GM21526 (cell line): ENCODE measurements around the gene GBX2.

ENCODE experiments used
- ATAC-seq: cut with Tn5 transposase; IDR thresholded peaks from one replicate; pipeline ENCODE4 v1.9.1; 2021; ENCODE audit warnings: moderate library complexity; ENCODE audit not compliant: unreplicated experiment, low FRiP score

GBX2 gene

DNA sequence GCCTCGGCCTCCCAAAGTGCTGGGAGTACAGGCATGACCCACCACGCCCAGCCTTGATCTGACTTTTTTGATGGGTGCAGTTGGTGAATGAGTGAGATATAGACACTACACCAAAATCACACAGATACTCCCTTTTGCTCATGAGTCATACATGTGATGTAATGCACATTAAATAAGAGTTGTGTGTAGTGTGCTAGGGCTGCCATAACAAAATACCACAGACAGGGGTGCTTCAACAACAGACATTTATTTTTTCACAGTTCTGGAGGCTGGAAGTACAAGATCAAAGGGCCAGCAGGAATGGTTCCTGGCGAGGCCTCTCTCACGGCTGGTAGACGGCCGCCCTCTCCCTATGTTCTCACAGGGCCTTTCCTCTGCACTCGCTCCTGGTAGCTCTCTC is 46.6 kb downstream of the GBX2 start:
- ATAC-seq = no peak

DNA sequence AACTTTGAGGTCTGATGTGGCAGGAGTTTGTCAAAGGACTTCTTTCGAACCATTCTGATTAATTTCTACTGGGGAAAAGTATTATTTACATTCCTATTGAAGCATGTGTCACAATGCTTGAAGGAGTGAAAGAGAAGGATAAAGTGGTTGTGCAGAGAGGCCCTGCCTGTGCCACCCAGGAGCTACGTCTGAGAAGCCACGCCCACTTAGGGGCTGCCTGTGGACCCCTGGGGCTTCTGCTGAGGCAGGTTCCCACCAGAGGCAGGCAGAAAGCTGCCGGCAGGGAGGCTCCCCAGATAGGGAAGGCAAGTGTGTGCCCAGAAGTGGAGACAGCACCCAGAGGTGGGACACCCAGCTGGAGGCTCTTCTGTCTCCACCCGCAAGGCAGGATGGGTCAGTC is 47.4 kb downstream of the GBX2 start:
- no peak for ATAC-seq

DNA sequence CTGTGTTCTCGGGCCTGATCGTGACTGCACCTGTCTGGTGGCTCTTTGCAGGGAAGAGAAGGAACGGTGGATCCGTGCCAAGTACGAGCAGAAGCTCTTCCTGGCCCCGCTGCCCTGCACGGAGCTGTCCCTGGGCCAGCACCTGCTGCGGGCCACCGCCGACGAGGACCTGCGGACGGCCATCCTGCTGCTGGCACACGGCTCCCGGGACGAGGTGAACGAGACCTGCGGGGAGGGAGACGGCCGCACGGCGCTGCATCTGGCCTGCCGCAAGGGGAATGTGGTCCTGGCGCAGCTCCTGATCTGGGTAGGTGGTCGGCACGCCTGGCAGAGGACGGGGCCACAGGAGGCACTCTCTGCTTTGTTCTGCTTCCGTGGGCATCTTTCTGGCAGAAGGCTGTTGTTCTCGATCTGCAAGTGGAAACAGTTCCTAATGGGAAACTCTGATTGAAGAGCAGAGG is 48.0 kb downstream of the GBX2 start:
- no peak for ATAC-seq

DNA sequence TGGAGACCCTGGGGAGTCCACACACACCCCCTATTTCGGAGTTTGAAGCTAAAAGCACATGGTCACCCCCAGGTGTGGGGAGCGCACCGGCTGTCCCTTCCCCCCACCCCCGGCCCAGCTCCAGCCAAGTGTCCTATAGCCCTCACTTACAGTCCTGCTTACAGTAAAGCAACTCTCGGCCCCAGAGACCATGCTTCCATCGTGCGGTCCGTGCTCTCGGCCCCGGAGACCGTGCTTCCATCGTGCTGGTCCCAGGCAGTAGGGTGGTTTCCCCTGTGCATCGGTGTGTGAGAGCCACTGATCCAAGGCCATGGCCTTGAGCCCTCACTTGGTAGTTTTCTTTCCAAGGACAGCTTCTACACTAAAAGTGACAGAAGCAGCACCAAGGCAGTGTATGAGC is 48.7 kb downstream of the GBX2 start:
- ATAC-seq = no peak

DNA sequence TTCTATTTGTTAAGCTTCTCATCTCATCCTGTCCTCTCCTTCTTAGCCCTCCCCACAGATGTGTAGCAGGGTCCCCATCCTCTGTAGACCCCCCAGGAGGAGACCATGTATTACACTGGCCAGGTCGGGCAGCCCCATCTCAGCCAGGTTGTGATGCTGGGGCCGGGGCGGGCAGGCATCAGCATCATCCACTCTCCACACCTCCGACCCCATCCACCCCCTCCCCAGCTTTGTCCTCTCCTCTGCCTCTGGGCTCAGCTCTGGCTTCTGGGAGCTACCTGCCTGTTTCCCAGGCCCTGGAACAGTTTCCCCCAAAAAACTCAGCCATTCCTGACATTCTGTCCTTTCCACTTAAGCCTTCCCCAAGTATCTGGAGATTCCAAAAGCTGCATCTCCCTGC is 49.2 kb downstream of the GBX2 start:
- no peak for ATAC-seq

DNA sequence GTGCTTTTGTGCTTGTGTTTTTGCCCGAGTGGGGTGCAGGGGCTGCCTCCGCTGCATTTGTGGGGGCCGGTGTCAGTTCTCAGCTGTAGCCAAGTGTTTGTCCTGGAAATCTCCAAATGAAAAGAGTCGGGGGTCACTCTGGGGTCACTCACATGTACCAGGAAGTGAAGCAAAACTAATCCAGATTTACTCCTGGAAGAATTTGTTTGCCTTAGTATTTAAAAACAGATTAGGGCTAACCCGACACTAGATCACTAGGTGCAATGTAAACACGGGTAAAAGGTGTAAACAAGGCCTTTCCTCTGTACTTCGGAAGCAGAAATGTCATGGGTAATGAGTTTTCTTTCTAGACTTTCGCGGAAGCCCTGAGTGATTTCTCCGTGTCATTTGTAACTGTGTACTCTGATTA is 50.3 kb downstream of the GBX2 start:
- no peak for ATAC-seq

DNA sequence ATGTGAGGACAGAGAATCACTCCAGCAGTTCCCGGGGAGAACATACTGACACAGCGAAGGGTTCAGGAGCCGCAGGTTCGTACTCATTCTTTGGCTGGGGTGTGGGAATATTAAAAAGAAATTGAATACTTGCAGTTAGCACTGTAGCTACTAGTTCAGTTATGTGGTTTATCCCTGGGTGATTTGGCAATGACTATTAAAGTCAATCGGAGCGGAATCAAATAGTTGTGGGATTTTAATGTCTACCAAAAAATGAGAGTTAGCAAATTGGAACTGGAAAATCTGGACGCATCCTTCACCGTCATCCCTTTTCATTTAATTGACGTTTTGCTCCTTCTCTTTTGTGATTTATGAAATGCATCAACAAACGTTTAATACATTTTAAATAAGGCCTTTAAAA is 50.8 kb downstream of the GBX2 start:
- no peak for ATAC-seq
